ENCODE results near the gene VAC14. TPM values are rescaled to one million over a fixed set of nuclear protein-coding genes. Genes with fewer than 3 reads are reported as not detected.

The VAC14 gene
- total and polyA plus RNA-seq, 2 experiments from 2014 or later = 42.3 to 77.7 TPM

GRCh38 chr16:70726892-70727361 lies 74.0 kb downstream of the VAC14 start (continued):
- TF ChIP-seq ZNF462 (CRISPR knock-in tag; IDR thresholded peaks at IDR 0.05) (no peak), EZH2phosphoT487 (IDR thresholded peaks at IDR 0.05; ENCODE audit: unreplicated experiment) (no peak), EZH2 (IDR thresholded peaks at IDR 0.05; ENCODE audit: low read depth, unreplicated experiment) (no peak), CTCF (conservative IDR thresholded peaks at IDR 0.05; ENCODE audit: low read depth in 2 of 2) (no peak)

GRCh38 chr16:70725912-70726828 lies 74.8 kb downstream of the VAC14 start:
- H3K27me3 Mint-ChIP-seq (ENCODE audit: insufficient read depth, low read depth, poor library complexity) = peaks cover 14% of the 10 kb centered on the region
- no peaks in the 10 kb centered on the region for H3K9me3 Mint-ChIP-seq
- Histone ChIP-seq H3K36me3 (ENCODE audit: insufficient read depth) (no peaks in the 10 kb centered on the region), H3K4me3 (no peak overlapping the region), H3K4me2 (no peak overlapping the region), H2AFZ (no peak overlapping the region), H3K4me1 (ENCODE audit: insufficient read depth) (no peaks in the 10 kb centered on the region), H3K79me2 (replicated peaks; ENCODE audit: insufficient read depth) (no peaks in the 10 kb centered on the region), H3K27ac (ENCODE audit: low read depth) (peak overlapping the region; percentile 32; the same call in 1 of the 2 replicates), H4K20me1 (replicated peaks; ENCODE audit: insufficient read depth) (no peaks in the 10 kb centered on the region), H3F3A (replicated peaks; ENCODE audit: low read depth) (0 out of 2 replicates have a peak, but pooled peaks cover 3% of the 10 kb centered on the region), H3K27me3 (ENCODE audit: insufficient read depth) (no peaks in the 10 kb centered on the region), H3K9me2 (ENCODE audit: insufficient read depth) (no peaks in the 10 kb centered on the region)
- H3K4me3 Mint-ChIP-seq = no peak overlapping the region
- H3K4me1 Mint-ChIP-seq = peaks cover 14% of the 10 kb centered on the region
- no peak; the same call in 2 of the 3 replicates for ATAC-seq
- H3K36me3 Mint-ChIP-seq (ENCODE audit: low read depth) = peaks cover 13% of the 10 kb centered on the region; the same call in 2 of the 3 replicates
- no peak for DNase-seq (ENCODE audit: low spot score)
- H3K27ac Mint-ChIP-seq = peak overlapping the region; percentile 69
- TF ChIP-seq EZH2 (IDR thresholded peaks at IDR 0.05; ENCODE audit: low read depth, unreplicated experiment) (no peak), JUNB (IDR thresholded peaks at IDR 0.05; ENCODE audit: unreplicated experiment) (no peak), POLR2AphosphoS5 (IDR thresholded peaks at IDR 0.05; ENCODE audit: low read depth) (no peak), EZH2phosphoT487 (IDR thresholded peaks at IDR 0.05; ENCODE audit: unreplicated experiment) (no peak)

All from GM23338 (cell line).